WTC11 (cell line): Measurements from ENCODE around the gene TBC1D4. TPM values are rescaled to one million over a fixed set of nuclear protein-coding genes. Genes with fewer than 3 reads are reported as not detected.

ENCODE experiments used
- ATAC-seq: fragments of 200-7000 bp; cut with Tn5 transposase; 2 replicates; pipeline ENCODE4 v1.10.0; 2021; ENCODE audit warnings: mild to moderate bottlenecking, moderate library complexity
- CTCF ChIA-PET: fragments of 300-600 bp; sonication (Branson Sonifier 250); formaldehyde crosslinking; loops from one replicate; lab custom pipeline; 2021; ENCODE audit warnings: antibody characterized with exemption; lab: Charles Lee
- POLR2A ChIA-PET: fragments of 350-600 bp; sonication (Branson Sonifier 250); formaldehyde crosslinking; loops from one replicate; lab custom pipeline; 2021; ENCODE audit warnings: antibody characterized with exemption; lab: Charles Lee
- DNase-seq: peaks from one replicate; pipeline ENCODE4 v3.0.0; 2021; ENCODE audit warnings: low spot score
- H3K27ac Mint-ChIP-seq: 2 replicates; pipeline ENCODE4 v1.8.0; 2021; ENCODE audit warnings: mixed read lengths
- H3K27me3 Mint-ChIP-seq: 2 replicates; pipeline ENCODE4 v1.8.0; 2021; ENCODE audit warnings: low read depth, mild to moderate bottlenecking, moderate library complexity, mixed read lengths
- H3K36me3 Mint-ChIP-seq: 2 replicates; pipeline ENCODE4 v1.8.0; 2021; ENCODE audit warnings: mixed read lengths
- H3K4me1 Mint-ChIP-seq: 2 replicates; pipeline ENCODE4 v1.8.0; 2022; ENCODE audit warnings: mixed read lengths
- H3K4me3 Mint-ChIP-seq: 2 replicates; pipeline ENCODE4 v1.8.0; 2021; ENCODE audit warnings: mild to moderate bottlenecking, moderate library complexity, mixed read lengths
- H3K9me3 Mint-ChIP-seq: 2 replicates; pipeline ENCODE4 v1.8.0; 2021; ENCODE audit warnings: mixed read lengths
- CREB1 ChIP-seq: sonication (generic); formaldehyde crosslinking; IDR thresholded peaks from 2 replicates; pipeline ENCODE4 v1.8.0; 2023; ENCODE audit warnings: mild to moderate bottlenecking, missing genetic modification reagents
- ELF4 ChIP-seq: sonication (generic); formaldehyde crosslinking; IDR thresholded peaks from 2 replicates; pipeline ENCODE4 v1.8.1; 2022; ENCODE audit warnings: low read depth, mild to moderate bottlenecking, moderate library complexity, missing genetic modification reagents
- EMX1 ChIP-seq: fragments of 250-450 bp; sonication (Bioruptor Pico); IDR thresholded peaks from 2 replicates; pipeline ENCODE4 v1.8.0; 2021; ENCODE audit warnings: mild to moderate bottlenecking
- ESRRA ChIP-seq: sonication (generic); formaldehyde crosslinking; IDR thresholded peaks from 2 replicates; pipeline ENCODE4 v1.8.1; 2022; ENCODE audit warnings: mild to moderate bottlenecking, missing genetic modification reagents, borderline replicate concordance
- FOXK1 ChIP-seq: sonication (generic); formaldehyde crosslinking; IDR thresholded peaks from 2 replicates; pipeline ENCODE4 v1.8.0; 2022; ENCODE audit warnings: mild to moderate bottlenecking, moderate library complexity, missing genetic modification reagents
- HMGA2 ChIP-seq: fragments of 250-450 bp; sonication (Bioruptor Pico); IDR thresholded peaks from 2 replicates; pipeline ENCODE4 v1.4.0; 2021; ENCODE audit warnings: mild to moderate bottlenecking, moderate library complexity
- RELA ChIP-seq: sonication (generic); formaldehyde crosslinking; IDR thresholded peaks from 2 replicates; pipeline ENCODE4 v1.8.1; 2022; ENCODE audit warnings: missing genetic modification reagents, mild to moderate bottlenecking, borderline replicate concordance
- TEAD1 ChIP-seq: sonication (generic); formaldehyde crosslinking; IDR thresholded peaks from 2 replicates; pipeline ENCODE4 v1.8.0; 2022; ENCODE audit warnings: mild to moderate bottlenecking, missing genetic modification reagents
- ZNF138 ChIP-seq: sonication (generic); formaldehyde crosslinking; conservative IDR thresholded peaks from 2 replicates; pipeline ENCODE4 v1.8.1; 2022; ENCODE audit warnings: mild to moderate bottlenecking, moderate library complexity, missing genetic modification reagents
- ZNF317 ChIP-seq: sonication (generic); formaldehyde crosslinking; IDR thresholded peaks from 2 replicates; pipeline ENCODE4 v1.8.1; 2023; ENCODE audit warnings: low read depth, mild to moderate bottlenecking, moderate library complexity, missing genetic modification reagents, borderline replicate concordance
- total RNA-seq: library from RNA; stranded (reverse); gene quantifications from 3 replicates; pipeline ENCODE4 v1.2.3, GENCODE V29; 2021
- TF ChIP-seq, protein P1 (sequence below): fragments of 250-450 bp; sonication (Bioruptor Pico); IDR thresholded peaks from 2 replicates; pipeline ENCODE4 v1.9.0; 2021; ENCODE audit warnings: mild to moderate bottlenecking, borderline replicate concordance
- TF ChIP-seq, protein P2 (sequence below): sonication (generic); formaldehyde crosslinking; IDR thresholded peaks from 2 replicates; pipeline ENCODE4 v1.8.1; 2023; ENCODE audit warnings: mild to moderate bottlenecking, missing genetic modification reagents, borderline replicate concordance
- TF ChIP-seq, protein P3 (sequence below): fragments of 200-600 bp; IDR thresholded peaks from 2 replicates; pipeline ENCODE4 v1.8.0; 2022; ENCODE audit warnings: antibody characterized with exemption
- TF ChIP-seq, protein P4 (sequence below): sonication (generic); formaldehyde crosslinking; IDR thresholded peaks from 2 replicates; pipeline ENCODE4 v1.8.0; 2022; ENCODE audit warnings: mild to moderate bottlenecking, missing genetic modification reagents

The TBC1D4 gene
- total RNA-seq, 1 experiment from 2014 or later = 37.1 TPM

DNA sequence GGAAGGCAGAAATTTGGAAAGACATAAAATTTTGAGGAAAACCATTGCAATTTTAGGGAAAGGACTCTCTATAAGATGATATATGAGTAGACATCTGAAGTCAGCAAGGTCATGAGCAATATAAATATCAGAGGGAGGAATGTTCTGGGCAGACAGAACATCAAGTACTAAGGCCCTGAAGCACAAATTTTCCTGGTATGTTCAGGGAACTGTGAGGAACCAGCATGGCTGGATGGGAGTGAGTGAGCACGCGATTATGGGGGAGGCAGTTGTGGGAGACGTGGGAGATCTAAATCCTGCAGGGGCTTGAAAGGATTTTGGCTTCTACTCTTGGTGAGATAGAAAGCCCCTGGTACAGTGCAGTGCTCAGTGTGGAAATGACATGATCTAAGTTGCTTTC is 112.0 kb downstream of the TBC1D4 start (continued):
- TF ChIP-seq, protein P1, sequence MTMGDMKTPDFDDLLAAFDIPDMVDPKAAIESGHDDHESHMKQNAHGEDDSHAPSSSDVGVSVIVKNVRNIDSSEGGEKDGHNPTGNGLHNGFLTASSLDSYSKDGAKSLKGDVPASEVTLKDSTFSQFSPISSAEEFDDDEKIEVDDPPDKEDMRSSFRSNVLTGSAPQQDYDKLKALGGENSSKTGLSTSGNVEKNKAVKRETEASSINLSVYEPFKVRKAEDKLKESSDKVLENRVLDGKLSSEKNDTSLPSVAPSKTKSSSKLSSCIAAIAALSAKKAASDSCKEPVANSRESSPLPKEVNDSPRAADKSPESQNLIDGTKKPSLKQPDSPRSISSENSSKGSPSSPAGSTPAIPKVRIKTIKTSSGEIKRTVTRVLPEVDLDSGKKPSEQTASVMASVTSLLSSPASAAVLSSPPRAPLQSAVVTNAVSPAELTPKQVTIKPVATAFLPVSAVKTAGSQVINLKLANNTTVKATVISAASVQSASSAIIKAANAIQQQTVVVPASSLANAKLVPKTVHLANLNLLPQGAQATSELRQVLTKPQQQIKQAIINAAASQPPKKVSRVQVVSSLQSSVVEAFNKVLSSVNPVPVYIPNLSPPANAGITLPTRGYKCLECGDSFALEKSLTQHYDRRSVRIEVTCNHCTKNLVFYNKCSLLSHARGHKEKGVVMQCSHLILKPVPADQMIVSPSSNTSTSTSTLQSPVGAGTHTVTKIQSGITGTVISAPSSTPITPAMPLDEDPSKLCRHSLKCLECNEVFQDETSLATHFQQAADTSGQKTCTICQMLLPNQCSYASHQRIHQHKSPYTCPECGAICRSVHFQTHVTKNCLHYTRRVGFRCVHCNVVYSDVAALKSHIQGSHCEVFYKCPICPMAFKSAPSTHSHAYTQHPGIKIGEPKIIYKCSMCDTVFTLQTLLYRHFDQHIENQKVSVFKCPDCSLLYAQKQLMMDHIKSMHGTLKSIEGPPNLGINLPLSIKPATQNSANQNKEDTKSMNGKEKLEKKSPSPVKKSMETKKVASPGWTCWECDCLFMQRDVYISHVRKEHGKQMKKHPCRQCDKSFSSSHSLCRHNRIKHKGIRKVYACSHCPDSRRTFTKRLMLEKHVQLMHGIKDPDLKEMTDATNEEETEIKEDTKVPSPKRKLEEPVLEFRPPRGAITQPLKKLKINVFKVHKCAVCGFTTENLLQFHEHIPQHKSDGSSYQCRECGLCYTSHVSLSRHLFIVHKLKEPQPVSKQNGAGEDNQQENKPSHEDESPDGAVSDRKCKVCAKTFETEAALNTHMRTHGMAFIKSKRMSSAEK = no peak
- TF ChIP-seq CREB1 (CRISPR knock-in tag) = no peak
- TF ChIP-seq RELA = no peak
- TF ChIP-seq, protein P2, sequence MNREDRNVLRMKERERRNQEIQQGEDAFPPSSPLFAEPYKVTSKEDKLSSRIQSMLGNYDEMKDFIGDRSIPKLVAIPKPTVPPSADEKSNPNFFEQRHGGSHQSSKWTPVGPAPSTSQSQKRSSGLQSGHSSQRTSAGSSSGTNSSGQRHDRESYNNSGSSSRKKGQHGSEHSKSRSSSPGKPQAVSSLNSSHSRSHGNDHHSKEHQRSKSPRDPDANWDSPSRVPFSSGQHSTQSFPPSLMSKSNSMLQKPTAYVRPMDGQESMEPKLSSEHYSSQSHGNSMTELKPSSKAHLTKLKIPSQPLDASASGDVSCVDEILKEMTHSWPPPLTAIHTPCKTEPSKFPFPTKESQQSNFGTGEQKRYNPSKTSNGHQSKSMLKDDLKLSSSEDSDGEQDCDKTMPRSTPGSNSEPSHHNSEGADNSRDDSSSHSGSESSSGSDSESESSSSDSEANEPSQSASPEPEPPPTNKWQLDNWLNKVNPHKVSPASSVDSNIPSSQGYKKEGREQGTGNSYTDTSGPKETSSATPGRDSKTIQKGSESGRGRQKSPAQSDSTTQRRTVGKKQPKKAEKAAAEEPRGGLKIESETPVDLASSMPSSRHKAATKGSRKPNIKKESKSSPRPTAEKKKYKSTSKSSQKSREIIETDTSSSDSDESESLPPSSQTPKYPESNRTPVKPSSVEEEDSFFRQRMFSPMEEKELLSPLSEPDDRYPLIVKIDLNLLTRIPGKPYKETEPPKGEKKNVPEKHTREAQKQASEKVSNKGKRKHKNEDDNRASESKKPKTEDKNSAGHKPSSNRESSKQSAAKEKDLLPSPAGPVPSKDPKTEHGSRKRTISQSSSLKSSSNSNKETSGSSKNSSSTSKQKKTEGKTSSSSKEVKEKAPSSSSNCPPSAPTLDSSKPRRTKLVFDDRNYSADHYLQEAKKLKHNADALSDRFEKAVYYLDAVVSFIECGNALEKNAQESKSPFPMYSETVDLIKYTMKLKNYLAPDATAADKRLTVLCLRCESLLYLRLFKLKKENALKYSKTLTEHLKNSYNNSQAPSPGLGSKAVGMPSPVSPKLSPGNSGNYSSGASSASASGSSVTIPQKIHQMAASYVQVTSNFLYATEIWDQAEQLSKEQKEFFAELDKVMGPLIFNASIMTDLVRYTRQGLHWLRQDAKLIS (CRISPR knock-in tag) = no peak
- TF ChIP-seq ZNF138 (CRISPR knock-in tag) = no peak

DNA sequence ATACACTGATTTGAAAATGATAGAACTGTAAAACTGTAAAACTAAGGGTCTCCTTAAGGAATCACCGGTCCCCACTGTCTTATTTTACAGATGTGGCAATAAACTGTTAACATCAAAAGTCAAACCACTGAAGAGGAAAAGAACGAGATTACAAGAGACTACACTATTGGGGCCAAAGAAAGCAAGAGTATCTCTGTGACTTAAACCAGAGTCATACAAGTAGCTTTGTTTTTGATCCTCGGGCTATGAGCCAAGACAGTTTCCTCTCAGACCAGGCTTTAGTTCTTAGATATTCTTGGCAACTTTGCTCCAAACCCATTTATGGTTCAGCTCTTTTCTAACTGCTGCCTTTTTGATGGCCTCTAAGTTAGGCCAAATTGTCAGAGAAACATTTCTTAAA is 113.8 kb downstream of the TBC1D4 start:
- H3K9me3 Mint-ChIP-seq = no peaks in the 10 kb centered on the region
- H3K36me3 Mint-ChIP-seq = no peaks in the 10 kb centered on the region
- ChIA-PET POLR2A (no interaction called here), CTCF (interaction anchor here (1.5 to 4.2 kb wide), 3 partner anchors 10 to 114 kb away, joined by 3 to 19 read pairs (median 10); partner anchors contain the start of gene TBC1D4)
- no peak for DNase-seq
- H3K4me3 Mint-ChIP-seq = no peak overlapping the region
- peaks cover 27% of the 10 kb centered on the region for H3K4me1 Mint-ChIP-seq
- no peak for TF ChIP-seq TEAD1 (CRISPR knock-in tag)
- no peak for TF ChIP-seq ELF4 (CRISPR knock-in tag)
- no peak for TF ChIP-seq FOXK1 (CRISPR knock-in tag)
- TF ChIP-seq, protein P3, sequence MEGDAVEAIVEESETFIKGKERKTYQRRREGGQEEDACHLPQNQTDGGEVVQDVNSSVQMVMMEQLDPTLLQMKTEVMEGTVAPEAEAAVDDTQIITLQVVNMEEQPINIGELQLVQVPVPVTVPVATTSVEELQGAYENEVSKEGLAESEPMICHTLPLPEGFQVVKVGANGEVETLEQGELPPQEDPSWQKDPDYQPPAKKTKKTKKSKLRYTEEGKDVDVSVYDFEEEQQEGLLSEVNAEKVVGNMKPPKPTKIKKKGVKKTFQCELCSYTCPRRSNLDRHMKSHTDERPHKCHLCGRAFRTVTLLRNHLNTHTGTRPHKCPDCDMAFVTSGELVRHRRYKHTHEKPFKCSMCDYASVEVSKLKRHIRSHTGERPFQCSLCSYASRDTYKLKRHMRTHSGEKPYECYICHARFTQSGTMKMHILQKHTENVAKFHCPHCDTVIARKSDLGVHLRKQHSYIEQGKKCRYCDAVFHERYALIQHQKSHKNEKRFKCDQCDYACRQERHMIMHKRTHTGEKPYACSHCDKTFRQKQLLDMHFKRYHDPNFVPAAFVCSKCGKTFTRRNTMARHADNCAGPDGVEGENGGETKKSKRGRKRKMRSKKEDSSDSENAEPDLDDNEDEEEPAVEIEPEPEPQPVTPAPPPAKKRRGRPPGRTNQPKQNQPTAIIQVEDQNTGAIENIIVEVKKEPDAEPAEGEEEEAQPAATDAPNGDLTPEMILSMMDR = no peak
- no peak for TF ChIP-seq HMGA2
- no peak for TF ChIP-seq ZNF317 (CRISPR knock-in tag)
- TF ChIP-seq, protein P4, sequence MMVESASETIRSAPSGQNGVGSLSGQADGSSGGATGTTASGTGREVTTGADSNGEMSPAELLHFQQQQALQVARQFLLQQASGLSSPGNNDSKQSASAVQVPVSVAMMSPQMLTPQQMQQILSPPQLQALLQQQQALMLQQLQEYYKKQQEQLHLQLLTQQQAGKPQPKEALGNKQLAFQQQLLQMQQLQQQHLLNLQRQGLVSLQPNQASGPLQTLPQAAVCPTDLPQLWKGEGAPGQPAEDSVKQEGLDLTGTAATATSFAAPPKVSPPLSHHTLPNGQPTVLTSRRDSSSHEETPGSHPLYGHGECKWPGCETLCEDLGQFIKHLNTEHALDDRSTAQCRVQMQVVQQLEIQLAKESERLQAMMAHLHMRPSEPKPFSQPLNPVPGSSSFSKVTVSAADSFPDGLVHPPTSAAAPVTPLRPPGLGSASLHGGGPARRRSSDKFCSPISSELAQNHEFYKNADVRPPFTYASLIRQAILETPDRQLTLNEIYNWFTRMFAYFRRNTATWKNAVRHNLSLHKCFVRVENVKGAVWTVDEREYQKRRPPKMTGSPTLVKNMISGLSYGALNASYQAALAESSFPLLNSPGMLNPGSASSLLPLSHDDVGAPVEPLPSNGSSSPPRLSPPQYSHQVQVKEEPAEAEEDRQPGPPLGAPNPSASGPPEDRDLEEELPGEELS (CRISPR knock-in tag) = no peak
- no peak for TF ChIP-seq EMX1 (CRISPR knock-in tag)
- TF ChIP-seq ESRRA (CRISPR knock-in tag) = no peak
- TF ChIP-seq RELA = no peak
- TF ChIP-seq, all 79 proteins: peak for 0
- Mint-ChIP-seq H3K27ac (no peak overlapping the region), H3K27me3 (no peaks in the 10 kb centered on the region)
- no peak for ATAC-seq
